Measurements from ENCODE around the gene TARS2. TPM values are rescaled to one million over a fixed set of nuclear protein-coding genes. Genes with fewer than 3 reads are reported as not detected.

TARS2 gene
- total RNA-seq: 18.5 TPM
- long read RNA-seq, transcript TARS2-204 (18 exons, 2,729 nt): major isoform, 19 of 32 reads
- long read RNA-seq, partial matches to known transcripts: 2 of 32 reads
- long read RNA-seq, other reads (novel, unspliced or antisense): 8 of 32 reads

- TF ChIP-seq CTCF (IDR thresholded peaks at IDR 0.05): peak; percentile 31
- Histone ChIP-seq H3K27me3 (no peaks in the 10 kb centered on the region), H3K4me3 (peak within 1 kb of the TSS; percentile 96), H3K27ac (peak within 1 kb of the TSS; percentile 86), H3K4me1 (peaks cover 8% of the 10 kb centered on the region), H3K36me3 (peaks cover 20% of the 10 kb centered on the region), H3K9me3 (no peaks in the 10 kb centered on the region)
- peak; percentile 90 for DNase-seq
- peak; percentile 100 for ATAC-seq
- intact Hi-C loops (cut with DNase I): no loop called here
Measured at GRCh38 chr1:150486966-150487762, at the start of gene TARS2. TSS of gene TARS2 (plus strand) at chr1:150487419. CDS start at chr1:150487451, 32 bp downstream.

GRCh38 chr1:150441121-150441520 is 46.1 kb upstream of the TARS2 start:
- H3K27me3 ChIP-seq: no peaks in the 10 kb centered on the region
- peaks cover 53% of the 10 kb centered on the region for H3K36me3 ChIP-seq
- no peaks in the 10 kb centered on the region for H3K9me3 ChIP-seq
- no peak for TF ChIP-seq CTCF (IDR thresholded peaks at IDR 0.05)
- intact Hi-C loops (cut with DNase I): no loop called here
- H3K27ac ChIP-seq: no peak overlapping the region
- ATAC-seq: no peak
- no peaks in the 10 kb centered on the region for H3K4me1 ChIP-seq
- no peak for DNase-seq
- no peak overlapping the region for H3K4me3 ChIP-seq

DNA sequence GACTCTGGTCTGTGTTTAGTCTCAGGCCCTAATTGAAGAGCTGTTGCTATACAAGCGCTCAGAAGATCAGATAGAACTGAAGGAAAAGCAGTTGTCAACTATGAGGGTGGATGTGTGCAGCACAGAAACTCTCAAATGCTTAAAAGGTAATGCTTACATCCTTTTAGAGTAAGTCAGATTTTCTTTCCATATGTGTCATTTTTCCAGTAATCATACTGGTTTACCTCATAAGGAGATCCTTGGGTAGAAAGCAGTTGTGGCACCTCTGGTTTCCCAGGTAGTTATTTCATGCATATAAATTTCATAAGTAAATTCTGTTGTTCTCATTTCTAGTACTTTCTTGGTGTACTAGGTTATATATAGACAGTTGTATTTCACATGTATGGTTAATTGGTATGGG is 43.0 kb upstream of the TARS2 start:
- intact Hi-C loops (cut with DNase I): no loop called here
- H3K4me1 ChIP-seq: no peaks in the 10 kb centered on the region
- H3K9me3 ChIP-seq: no peaks in the 10 kb centered on the region
- no peak for TF ChIP-seq CTCF (IDR thresholded peaks at IDR 0.05)
- H3K27me3 ChIP-seq: no peaks in the 10 kb centered on the region
- H3K4me3 ChIP-seq: no peak overlapping the region
- peaks cover 77% of the 10 kb centered on the region for H3K36me3 ChIP-seq
- DNase-seq (no peak), ATAC-seq (no peak)
- no peak overlapping the region for H3K27ac ChIP-seq

DNA sequence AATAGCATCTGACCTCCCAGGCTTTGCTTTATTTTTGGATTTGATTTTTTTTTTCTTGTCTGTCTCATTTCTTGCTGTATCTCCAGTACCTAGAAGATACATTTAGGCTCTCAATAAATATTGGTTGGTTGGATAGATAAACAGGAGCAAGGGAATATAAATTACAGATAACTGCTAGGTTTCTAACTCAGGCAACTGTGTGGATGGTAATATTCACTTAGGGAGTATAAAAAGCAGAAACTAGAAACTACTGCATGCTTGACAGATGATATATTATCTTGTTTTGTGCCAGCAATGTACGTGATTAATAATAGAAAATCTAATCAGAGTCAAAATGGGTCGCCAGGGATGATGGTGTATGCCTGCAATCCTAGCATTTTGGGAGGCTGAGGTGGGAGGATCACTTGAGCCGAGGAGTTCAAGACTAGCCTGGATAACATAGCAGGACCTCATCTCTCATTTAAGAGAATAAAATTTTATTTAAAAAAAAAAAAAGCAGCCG is 31.0 kb upstream of the TARS2 start:
- Histone ChIP-seq H3K9me3 (no peaks in the 10 kb centered on the region), H3K36me3 (peaks cover 67% of the 10 kb centered on the region)
- no peak for ATAC-seq

DNA sequence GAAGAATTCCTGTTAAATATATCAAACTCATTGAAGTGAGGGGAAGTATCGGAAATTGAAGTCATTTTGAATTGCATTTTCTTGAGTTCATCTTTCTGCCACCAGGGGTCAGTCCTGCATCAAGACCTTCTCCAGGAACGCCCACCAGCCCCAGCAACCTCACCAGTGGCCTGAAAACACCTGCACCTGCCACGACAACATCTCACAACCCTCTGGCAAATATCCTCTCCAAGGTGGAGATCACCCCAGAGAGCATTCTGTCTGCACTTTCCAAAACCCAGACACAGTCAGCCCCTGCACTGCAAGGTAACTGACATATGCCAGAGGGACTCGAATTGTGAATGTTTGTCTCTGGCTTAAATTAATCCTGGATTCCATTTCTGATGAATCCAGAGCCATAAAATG is 22.8 kb upstream of the TARS2 start:
- Histone ChIP-seq H3K9me3 (no peaks in the 10 kb centered on the region), H3K27ac (no peak overlapping the region), H3K4me3 (no peak overlapping the region), H3K27me3 (no peaks in the 10 kb centered on the region), H3K4me1 (no peaks in the 10 kb centered on the region), H3K36me3 (peaks cover 83% of the 10 kb centered on the region)
- intact Hi-C loops (cut with DNase I): no loop called here
- ATAC-seq (peak; percentile 91), DNase-seq (peak; percentile 70)
- peak; percentile 73 for TF ChIP-seq CTCF (IDR thresholded peaks at IDR 0.05)

More for the DNA sequence above, 31.0 kb upstream of the TARS2 start:
- no peak for TF ChIP-seq CTCF (IDR thresholded peaks at IDR 0.05)
- DNase-seq: no peak
- Histone ChIP-seq H3K27ac (no peak overlapping the region), H3K27me3 (no peaks in the 10 kb centered on the region), H3K4me1 (no peaks in the 10 kb centered on the region), H3K4me3 (no peak overlapping the region)
- intact Hi-C loops (cut with DNase I): no loop called here

Measured in upper lobe of right lung (tissue), 1 donor.